Stimulated activated naive CD4-positive, alpha-beta T cell treated with Interleukin-2 at 50 U/mL for 16 hours (primary cell): ENCODE results near the gene LAMA3.
A peak's percentile ranks its signal among the peaks of the same experiment; 100 is the strongest.

Source experiments
- DNase-seq: peaks from one replicate; lab custom pipeline; 2025; lab: John Stamatoyannopoulos, UW

Gene LAMA3

GRCh38 chr18:23941791-23942190, 252.5 kb downstream of the LAMA3 start:
- DNase-seq, result no peak

GRCh38 chr18:23943104-23943503, 253.9 kb downstream of the LAMA3 start:
- DNase-seq, result peak; percentile 48

- DNase-seq, result no peak
These were observed 254.8 kb downstream of the LAMA3 start for GRCh38 chr18:23943903-23944624.

GRCh38 chr18:23945416-23946079, 256.3 kb downstream of the LAMA3 start:
- DNase-seq, result no peak

- no peak for DNase-seq
These were observed 260.6 kb downstream of the LAMA3 start for GRCh38 chr18:23949863-23950262.

- DNase-seq, result no peak
These were observed 261.4 kb downstream of the LAMA3 start for GRCh38 chr18:23950644-23951043.

GRCh38 chr18:23951206-23951605, 262.0 kb downstream of the LAMA3 start:
- DNase-seq, result no peak

- no peak for DNase-seq
These were observed 264.7 kb downstream of the LAMA3 start for GRCh38 chr18:23953984-23954383.

GRCh38 chr18:23956483-23956882, 267.2 kb downstream of the LAMA3 start:
- DNase-seq, result no peak

- no peak for DNase-seq
These were observed 268.8 kb downstream of the LAMA3 start for GRCh38 chr18:23958036-23958435.

GRCh38 chr18:23963443-23964165, 274.4 kb downstream of the LAMA3 start:
- DNase-seq, result no peak

GRCh38 chr18:23964282-23965238, 275.3 kb downstream of the LAMA3 start:
- peak; percentile 51 for DNase-seq

- no peak for DNase-seq
These were observed 277.7 kb downstream of the LAMA3 start for GRCh38 chr18:23966909-23967308.

GRCh38 chr18:23967321-23968089, 278.3 kb downstream of the LAMA3 start:
- no peak for DNase-seq

- DNase-seq, result no peak
These were observed 279.7 kb downstream of the LAMA3 start for GRCh38 chr18:23968638-23969604.

GRCh38 chr18:23969664-23970063, 280.4 kb downstream of the LAMA3 start:
- DNase-seq, result no peak

GRCh38 chr18:23970161-23971096, 281.2 kb downstream of the LAMA3 start:
- DNase-seq, result peak; percentile 63

- no peak for DNase-seq
These were observed 281.8 kb downstream of the LAMA3 start for GRCh38 chr18:23971097-23971440.
